Panc1 (cell line): ENCODE data around the gene P2RY12.

Experiments used
- CTCF ChIP-seq: fragments of 450-650 bp; IDR thresholded peaks from 2 replicates; pipeline ENCODE4 v1.5.1; 2017; ENCODE audit warnings: mild to moderate bottlenecking
- POLR2AphosphoS5 ChIP-seq: IDR thresholded peaks from 2 replicates; pipeline ENCODE4 v1.6.1; 2012; ENCODE audit warnings: mild to moderate bottlenecking, low read depth, low read length, moderate library complexity
- REST ChIP-seq, 2 experiments: IDR thresholded peaks; 2 replicates each; pipeline ENCODE4 v1.6.1; 2011 to 2012; ENCODE audit warnings: low read depth in 2 of 2, control low read depth in 1 of 2, low read length in 1 of 2, mild to moderate bottlenecking in 1 of 2, moderate library complexity in 1 of 2; ENCODE audit not compliant: insufficient read depth in 1 of 2

- TF ChIP-seq CTCF: no peak
- TF ChIP-seq POLR2AphosphoS5: no peak
- TF ChIP-seq REST (IDR thresholded peaks at IDR 0.05; ENCODE audit: insufficient read depth in 1 of 2, low read depth in 2 of 2, low read length in 1 of 2): no peak
Observed at GRCh38 chr3:151318313-151318712, 66.2 kb downstream of the P2RY12 start.
